Iris pigment epithelial cell (primary cell): Measurements from ENCODE around the gene EHD1.
"Not testable (repeated sequence)": the region's sequence is repeated elsewhere in the genome, so short reads cannot be mapped to it uniquely, and the experiment has no call there.

Experiments used
- DNase-seq: peaks from one replicate; pipeline ENCODE4 v3.0.0-alpha.2; 2011; ENCODE audit warnings: low read depth

EHD1 gene

DNA sequence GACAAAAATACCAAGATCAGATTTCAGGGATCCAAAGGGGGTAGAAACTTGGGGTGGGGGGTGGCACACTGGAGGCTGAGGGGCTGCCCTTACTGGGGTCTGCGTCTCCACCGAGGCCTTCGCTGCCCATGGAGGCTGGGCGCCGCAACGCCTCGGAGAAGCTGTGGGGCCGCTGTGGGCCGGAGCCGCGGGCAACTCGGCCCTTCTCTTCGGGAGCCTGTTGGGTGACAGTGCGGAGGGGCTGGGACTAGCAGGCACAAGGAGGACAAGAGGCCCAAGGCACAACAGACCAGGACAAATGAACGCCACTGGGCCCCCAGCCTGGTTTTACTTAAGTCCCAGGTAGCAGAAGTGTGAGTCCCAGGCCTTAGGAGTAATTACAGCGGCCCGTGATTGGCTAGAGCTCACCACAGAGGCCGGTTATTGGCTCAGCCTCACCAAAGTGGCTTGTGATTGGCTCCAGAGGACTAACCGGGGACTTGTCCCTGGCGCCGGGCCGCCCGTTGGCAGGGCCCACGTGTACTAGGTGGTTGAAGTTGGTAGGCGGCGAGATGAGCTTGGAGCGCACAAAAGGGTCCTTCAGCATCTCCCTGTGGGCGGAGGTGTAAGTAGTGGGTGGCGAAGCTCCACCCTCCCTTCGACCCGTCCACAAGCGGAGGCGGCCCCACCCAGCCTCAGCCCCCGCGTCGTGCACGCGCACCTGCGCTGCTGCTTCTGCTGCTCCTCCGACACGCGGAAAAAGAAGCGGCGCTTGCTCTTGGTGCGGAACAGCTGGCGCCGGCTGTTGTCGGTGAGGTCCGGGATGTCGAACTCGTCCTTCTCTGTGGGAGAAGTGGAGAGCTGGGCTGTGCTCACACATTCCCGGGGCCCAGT lies 51.6 kb downstream of the EHD1 start:
- DNase-seq = no peak

DNA sequence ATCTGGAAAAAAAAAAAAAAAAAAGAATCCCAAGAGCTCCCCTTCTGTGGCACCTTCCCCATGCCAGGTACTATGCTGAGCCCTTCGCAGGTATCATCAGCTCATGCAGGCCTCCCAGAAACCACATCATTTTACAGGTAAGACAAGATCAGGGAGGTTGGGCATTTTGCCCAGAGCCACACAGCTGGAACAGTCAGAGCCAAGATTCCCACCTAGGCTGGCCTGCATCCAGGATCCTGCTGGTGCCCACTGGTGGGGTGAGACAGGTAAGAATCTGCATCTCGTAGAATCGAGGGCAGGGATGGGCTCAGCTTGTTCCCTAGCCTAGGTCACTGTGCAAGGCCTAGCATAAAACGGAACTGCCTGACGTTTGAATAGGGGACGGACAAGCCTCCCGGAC lies 52.4 kb downstream of the EHD1 start:
- DNase-seq = no peak

DNA sequence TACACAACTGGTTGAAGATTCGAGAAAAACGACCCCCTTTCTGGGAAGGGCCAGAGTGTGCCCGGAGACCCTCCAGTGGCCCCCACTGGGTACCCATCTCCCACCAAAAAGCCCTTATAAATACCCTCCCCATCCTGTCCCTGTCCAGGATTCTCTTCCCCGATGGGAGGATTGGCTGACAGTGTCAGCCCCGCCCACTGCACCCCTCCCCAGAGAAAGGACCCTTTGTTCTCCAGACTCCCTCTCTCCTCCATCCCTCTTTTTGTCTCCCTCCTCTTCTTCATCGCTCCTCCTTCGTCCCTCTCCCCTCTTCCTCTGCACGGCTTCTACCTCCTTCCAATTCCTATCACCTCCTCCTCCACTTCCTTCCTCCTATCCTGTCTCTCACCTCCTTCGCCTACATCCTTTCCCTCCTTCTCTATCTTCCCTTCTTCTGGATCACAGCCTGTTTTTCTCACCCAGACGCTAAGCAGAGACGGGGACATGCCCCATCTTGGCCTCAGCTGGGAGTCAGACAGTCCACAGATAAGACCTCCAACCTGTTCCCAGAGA lies 54.8 kb downstream of the EHD1 start:
- DNase-seq = no peak

GRCh38 chr11:64817476-64817875 lies 60.9 kb downstream of the EHD1 start:
- DNase-seq = no peak

DNA sequence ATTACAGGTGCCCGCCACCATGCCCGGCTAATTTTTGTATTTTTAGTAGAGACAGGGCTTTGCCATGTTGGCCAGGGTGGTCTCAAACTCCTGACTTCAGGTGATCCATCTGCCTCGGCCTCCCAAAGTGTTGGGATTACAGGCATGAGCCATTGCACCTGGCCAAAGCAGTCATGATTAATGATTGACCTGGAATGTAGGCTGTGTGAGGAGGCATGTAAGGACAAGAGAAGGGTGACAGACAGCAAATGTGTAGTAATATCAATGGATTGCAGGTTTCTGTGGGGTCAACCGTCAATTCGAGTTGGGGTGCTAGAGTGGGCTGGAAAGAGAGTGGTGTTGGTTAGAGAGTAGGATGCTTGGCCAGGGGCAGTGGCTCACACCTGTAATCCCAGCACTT lies 63.0 kb downstream of the EHD1 start:
- DNase-seq = not testable (repeated sequence)

GRCh38 chr11:64814712-64815187 lies 63.7 kb downstream of the EHD1 start:
- DNase-seq = no peak

- no peak for DNase-seq
Measured at GRCh38 chr11:64813826-64814225, 64.6 kb downstream of the EHD1 start.

GRCh38 chr11:64810891-64811272 lies 67.5 kb downstream of the EHD1 start:
- peak; percentile 24 for DNase-seq

GRCh38 chr11:64810271-64810890 lies 68.0 kb downstream of the EHD1 start, which contains the start of gene MEN1:
MEN1 (minus strand) TSS chr11:64810551; CDS start chr11:64810109, 442 bp downstream.
- peak; percentile 97 for DNase-seq

DNA sequence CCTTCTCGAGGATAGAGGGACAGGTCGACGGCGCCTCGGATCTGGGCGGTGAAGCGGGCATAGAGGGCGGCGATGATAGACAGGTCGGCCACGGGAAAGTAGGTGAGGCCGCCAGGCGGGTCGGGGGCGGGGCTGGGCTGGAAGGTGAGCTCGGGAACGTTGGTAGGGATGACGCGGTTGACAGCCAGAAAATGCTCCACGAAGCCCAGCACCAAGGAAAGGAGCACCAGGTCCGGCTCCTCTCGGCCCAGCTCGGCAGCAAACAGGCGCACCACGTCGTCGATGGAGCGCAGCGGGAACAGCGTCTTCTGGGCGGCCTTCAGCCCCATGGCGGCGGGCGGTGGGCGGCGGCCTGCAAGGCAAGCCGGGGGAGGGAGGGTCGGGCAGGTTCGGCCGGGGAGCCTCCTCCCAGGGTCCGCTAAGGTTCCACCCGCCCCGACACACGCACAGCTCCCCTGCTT lies 68.6 kb downstream of the EHD1 start:
- DNase-seq = peak; percentile 22

DNA sequence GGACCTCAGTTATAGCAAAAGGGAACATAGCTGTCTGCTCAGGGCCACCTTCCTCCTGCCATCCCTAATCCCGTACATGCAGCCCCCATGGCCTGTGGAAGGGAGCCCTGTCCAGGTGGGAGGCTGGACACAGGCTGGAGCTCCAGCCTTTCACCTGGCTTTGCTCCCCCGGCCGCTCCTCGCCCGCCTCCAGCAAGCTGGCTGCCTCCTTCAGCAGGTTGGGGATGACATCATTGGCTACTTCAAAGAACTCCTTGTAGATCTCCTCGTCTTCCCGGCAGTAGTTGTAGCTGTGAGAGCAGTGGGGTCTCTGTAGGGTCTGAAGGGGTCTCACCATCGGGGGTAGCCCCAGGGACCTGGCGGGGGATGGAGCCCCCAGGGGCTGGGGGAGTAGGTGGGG lies 72.9 kb downstream of the EHD1 start:
- no peak for DNase-seq

GRCh38 chr11:64804346-64805210 lies 73.8 kb downstream of the EHD1 start:
- DNase-seq = no peak

DNA sequence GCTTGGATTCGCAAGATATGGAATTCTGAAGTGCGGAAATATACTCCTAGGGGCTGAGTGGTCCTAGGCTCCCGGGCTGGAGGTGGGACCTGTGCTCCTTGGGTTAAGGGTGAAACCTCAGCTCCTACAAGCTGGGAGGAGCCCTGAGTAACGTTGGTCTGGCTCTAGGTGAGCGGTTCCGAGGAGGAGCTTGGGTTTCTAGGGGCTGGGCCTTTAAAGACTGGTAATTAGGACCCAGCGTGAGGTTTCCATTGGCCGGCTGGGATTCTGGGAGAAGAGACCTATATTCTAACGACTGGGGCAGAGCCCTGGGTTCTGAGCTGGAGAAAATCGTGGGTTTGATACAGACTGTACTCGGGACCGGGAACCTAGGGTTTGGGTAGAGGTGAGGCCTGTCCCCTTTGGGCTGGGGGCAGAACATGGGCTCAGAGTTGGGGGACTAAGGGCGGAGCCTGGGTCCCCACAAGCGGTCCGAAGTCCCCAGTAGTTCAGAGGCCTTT lies 74.5 kb downstream of the EHD1 start:
- DNase-seq = no peak

GRCh38 chr11:64803158-64803845 lies 75.1 kb downstream of the EHD1 start, which contains the start of gene MAP4K2:
MAP4K2 (minus strand) TSS chr11:64803214; CDS start chr11:64803149, 65 bp downstream.
- peak; percentile 72 for DNase-seq

DNA sequence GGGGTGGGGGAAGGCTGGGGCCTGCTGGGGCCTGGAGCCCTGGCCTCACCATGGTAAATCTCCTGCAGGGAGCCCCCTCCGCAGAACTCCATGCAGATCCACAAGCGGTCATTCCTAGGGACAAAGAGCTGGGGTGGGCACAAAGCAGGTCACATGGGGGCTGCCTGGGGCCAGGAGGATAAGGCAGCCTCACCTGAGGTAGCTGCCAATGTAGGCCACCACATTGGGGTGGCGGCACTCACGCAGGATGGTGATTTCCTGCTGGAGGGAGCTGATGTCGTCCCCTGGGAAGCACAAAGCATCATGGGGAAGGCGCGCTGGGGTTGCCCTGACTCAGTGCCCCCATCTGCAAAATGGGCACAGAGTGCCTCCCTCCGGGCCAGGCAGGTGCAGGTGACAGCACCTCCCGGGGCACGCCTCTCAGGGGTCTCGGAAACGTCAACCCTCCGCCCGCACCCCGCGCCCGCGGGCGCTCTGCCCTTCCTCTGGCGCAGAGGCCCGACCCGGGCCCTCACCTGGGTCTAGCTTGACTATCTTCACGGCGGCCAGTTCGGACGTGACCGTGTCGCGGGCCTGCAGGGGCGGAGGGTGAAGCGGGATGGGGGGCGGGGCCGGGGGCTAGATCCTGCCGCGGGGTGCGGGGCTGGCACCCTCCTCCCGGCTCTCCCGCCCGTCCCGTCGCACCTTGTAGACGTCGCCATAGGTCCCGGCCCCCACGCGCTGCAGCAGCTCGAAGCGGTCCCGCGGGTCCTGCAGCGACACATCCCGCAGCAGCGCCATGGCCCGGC lies 75.9 kb downstream of the EHD1 start:
- no peak for DNase-seq
